Left lung (tissue), 10 donors: Measurements from ENCODE around the gene BCL2L1. TPM values are rescaled to one million over a fixed set of nuclear protein-coding genes. Genes with fewer than 3 reads are reported as not detected.

Experiments used
- ATAC-seq: fragments of 200-7000 bp; cut with Tn5 transposase; one replicate; pipeline ENCODE4 v1.9.1; 2020; ENCODE audit warnings: moderate library complexity
- DNase-seq, 4 donors: peaks; one replicate each; pipeline ENCODE4 v3.0.0-alpha.2; 2013 to 2020
- H3K27ac ChIP-seq, 2 donors: fragments of 200-600 bp; sonication (generic) in 1 of 2; one replicate each; pipeline versions ENCODE4 v1.5.0 to v1.8.0; 2020 to 2021
- H3K27me3 ChIP-seq, 2 donors: fragments of 200-600 bp; sonication (generic) in 1 of 2; one replicate each; pipeline versions ENCODE4 v1.5.0 to v1.8.0; 2020 to 2021
- H3K36me3 ChIP-seq, 2 donors: fragments of 200-600 bp; sonication (generic) in 1 of 2; one replicate each; pipeline versions ENCODE4 v1.5.0 to v1.8.0; 2020 to 2021
- H3K4me1 ChIP-seq, 2 donors: fragments of 200-600 bp; one replicate each; pipeline ENCODE4 v1.8.0; 2021
- H3K4me3 ChIP-seq, 2 donors: fragments of 200-600 bp; sonication (generic) in 1 of 2; one replicate each; pipeline versions ENCODE4 v1.5.0 to v1.8.0; 2020 to 2021; ENCODE audit warnings: mild to moderate bottlenecking in 1 of 2
- H3K9me3 ChIP-seq, 2 donors: fragments of 200-600 bp; sonication (generic) in 1 of 2; one replicate each; pipeline versions ENCODE4 v1.5.0 to v1.8.0; 2020 to 2021
- CTCF ChIP-seq, 2 donors: fragments of 200-600 bp; sonication (generic) in 1 of 2; IDR thresholded peaks; one replicate each; pipeline versions ENCODE4 v1.5.0 to v1.8.0; 2021; ENCODE audit warnings: antibody characterized with exemption in 2 of 2
- intact Hi-C, 2 donors: fragments of 100-400 bp; cut with DNase I; formaldehyde crosslinking; loops; one replicate each; pipeline versions ENCODE4 v1.11.2 to v1.14.2; 2022
- polyA plus RNA-seq, 6 donors: library from polyadenylated mRNA; unstranded; fragments of 120-200 nt; gene quantifications; one replicate each; pipeline ENCODE4 v1.2.1, GENCODE V29; 2013; ENCODE audit not compliant: insufficient read length in 6 of 6
- total RNA-seq, 2 donors: library from RNA; stranded (reverse); fragmentation: NEBNext Ultra II Directional; extraction: Animal tissue kit (Norgen Biotek cat#: 25700); gene quantifications; one replicate each; pipeline ENCODE4 v1.2.1, GENCODE V29; 2021
- donor health status: DM: no; HTN: yes; CAD: no.
- donor health status: DM: no; HTN: no; CAD: no.

BCL2L1 gene
- total and polyA plus RNA-seq, 8 donors = 43.3 to 181 (median 56.7) TPM

DNA sequence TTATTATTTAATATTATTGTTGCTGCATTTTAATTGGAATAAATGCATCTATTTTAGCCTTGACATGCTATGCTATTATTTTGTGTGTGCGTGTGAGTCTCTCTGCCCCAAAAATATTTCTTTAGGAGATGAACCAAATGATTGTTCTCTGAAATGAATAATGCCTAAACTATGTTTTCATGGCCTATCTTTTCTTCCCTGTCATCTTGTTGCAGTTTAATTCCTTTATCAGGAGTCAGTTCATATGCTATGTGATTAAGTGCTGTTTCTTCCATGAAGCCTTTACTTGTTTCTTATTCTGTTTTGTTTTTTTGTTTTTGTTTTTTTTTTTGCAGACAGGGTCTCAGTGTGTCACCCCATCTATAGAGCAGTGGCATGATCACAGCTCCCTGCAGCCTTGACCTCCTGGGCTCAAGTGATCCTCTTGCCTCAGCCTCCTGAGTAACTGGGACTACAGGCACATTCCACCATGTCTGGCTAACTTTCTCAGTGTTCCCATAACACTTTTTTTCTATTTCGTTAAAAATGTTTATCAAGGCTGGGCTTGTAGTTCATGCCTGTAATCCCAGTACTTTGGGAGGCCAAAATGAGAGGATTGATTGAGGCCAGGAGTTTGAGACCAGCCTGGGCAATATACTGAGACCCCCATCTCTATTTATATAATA is 42.1 kb upstream of the BCL2L1 start:
- H3K9me3 ChIP-seq = no peaks in the 10 kb centered on the region
- H3K4me1 ChIP-seq = no peaks in the 10 kb centered on the region
- no peak for DNase-seq
- no peak overlapping the region for H3K27ac ChIP-seq
- no peak for TF ChIP-seq CTCF (IDR thresholded peaks at IDR 0.05)
- no peaks in the 10 kb centered on the region for H3K27me3 ChIP-seq
- intact Hi-C loops = no loop called here
- no peak for ATAC-seq
- no peaks in the 10 kb centered on the region for H3K36me3 ChIP-seq
- H3K4me3 ChIP-seq = no peak overlapping the region

DNA sequence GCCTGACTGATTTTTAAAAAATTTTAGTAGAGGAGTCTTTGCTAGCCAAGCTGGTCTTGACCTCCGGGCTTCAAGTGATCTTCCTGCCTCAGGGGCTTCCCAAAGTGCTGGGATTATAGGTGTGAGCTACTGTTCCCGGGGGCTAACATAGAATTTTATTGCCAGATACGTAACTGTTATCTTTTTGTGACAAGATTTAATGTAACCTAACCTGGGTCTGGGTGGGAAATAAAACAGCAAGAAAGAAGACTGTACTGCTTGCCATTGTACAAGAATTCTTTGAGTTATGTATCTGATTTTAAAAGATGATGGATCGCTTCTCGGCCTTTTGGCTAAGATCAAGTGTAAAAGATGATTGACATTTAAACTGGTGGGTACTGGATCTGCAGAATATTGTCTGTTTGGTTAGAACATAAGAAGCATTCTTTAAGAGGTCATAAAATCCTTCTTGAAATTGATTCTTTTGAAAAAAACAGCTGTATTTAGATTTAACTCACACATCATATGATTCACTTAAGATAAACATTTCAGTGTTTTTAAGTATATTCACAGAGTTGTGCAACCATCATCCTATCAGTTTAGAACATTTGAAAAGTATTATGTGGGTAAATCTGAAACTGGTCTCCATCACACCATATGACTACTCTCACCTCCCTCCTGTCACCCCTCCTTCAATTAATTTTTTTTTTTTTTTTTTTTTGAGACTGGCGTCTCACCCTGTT is 38.0 kb upstream of the BCL2L1 start:
- H3K36me3 ChIP-seq = no peaks in the 10 kb centered on the region
- ATAC-seq (peak; percentile 53), DNase-seq (peak in 2 of 4 donors; percentile 60 to 72)
- intact Hi-C loops = no loop called here
- H3K4me1 ChIP-seq = no peaks in the 10 kb centered on the region
- no peak for TF ChIP-seq CTCF (IDR thresholded peaks at IDR 0.05)
- no peak overlapping the region for H3K4me3 ChIP-seq
- no peaks in the 10 kb centered on the region for H3K27me3 ChIP-seq
- H3K9me3 ChIP-seq = no peaks in the 10 kb centered on the region
- no peak overlapping the region for H3K27ac ChIP-seq

GRCh38 chr20:31759836-31760518 is 37.3 kb upstream of the BCL2L1 start:
- TF ChIP-seq CTCF (IDR thresholded peaks at IDR 0.05) = no peak
- H3K27ac ChIP-seq = no peak overlapping the region
- no peaks in the 10 kb centered on the region for H3K27me3 ChIP-seq
- DNase-seq (peak in 1 of 4 donors; percentile 25), ATAC-seq (peak; percentile 34)
- H3K9me3 ChIP-seq = no peaks in the 10 kb centered on the region
- H3K36me3 ChIP-seq = no peaks in the 10 kb centered on the region
- intact Hi-C loops = no loop called here
- H3K4me1 ChIP-seq = no peaks in the 10 kb centered on the region
- H3K4me3 ChIP-seq = no peak overlapping the region

DNA sequence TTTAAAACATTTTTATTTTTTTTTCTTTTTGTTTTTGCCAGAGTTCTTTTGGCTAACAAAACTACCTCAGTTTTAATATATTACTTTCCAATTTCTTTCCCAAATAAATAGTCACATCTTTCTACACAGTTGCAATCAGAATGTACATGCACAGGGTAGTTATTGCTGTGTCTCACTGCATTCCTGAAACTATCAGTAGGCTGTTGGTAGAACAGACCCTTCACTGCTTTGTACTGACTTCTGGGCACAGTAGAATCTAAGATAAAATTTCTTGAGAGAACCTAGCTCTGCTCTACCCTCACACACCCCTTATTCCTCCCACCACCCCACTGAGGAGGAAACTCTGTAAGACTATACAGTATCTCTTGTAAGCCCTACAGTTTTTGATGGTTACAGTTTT is 36.3 kb upstream of the BCL2L1 start:
- no peak for TF ChIP-seq CTCF (IDR thresholded peaks at IDR 0.05)
- DNase-seq (no peak), ATAC-seq (no peak)
- peak overlapping the region in 1 of 2 donors; percentile 3 for H3K27ac ChIP-seq
- H3K27me3 ChIP-seq = no peaks in the 10 kb centered on the region
- no peaks in the 10 kb centered on the region for H3K9me3 ChIP-seq
- H3K36me3 ChIP-seq = no peaks in the 10 kb centered on the region
- no peak overlapping the region for H3K4me3 ChIP-seq
- intact Hi-C loops = no loop called here
- no peaks in the 10 kb centered on the region for H3K4me1 ChIP-seq

DNA sequence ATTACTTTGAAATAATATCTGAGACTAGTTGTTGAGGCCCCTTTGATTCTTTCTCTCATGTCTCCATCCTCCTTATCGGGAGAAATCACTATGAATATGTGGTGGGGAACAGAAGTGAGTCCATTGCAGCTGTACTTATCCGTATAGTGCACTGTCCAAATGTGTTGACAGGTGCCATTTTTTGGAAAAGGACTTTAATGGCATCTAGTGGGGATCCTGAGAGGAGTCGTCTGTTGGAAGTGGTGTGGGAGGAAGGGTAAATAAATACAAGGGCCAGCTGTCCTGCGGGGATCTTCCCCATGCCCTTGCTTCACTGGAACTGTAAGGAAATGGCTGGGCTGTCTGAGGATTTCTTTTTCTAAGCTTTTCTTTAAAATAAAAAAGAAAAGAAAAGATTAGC is 35.9 kb upstream of the BCL2L1 start:
- H3K27ac ChIP-seq = no peak overlapping the region
- no peak for DNase-seq
- intact Hi-C loops = no loop called here

More for the DNA sequence above, 35.9 kb upstream of the BCL2L1 start:
- ATAC-seq = no peak
- no peak for TF ChIP-seq CTCF (IDR thresholded peaks at IDR 0.05)
- no peaks in the 10 kb centered on the region for H3K9me3 ChIP-seq
- no peak overlapping the region for H3K4me3 ChIP-seq
- no peaks in the 10 kb centered on the region for H3K27me3 ChIP-seq
- H3K4me1 ChIP-seq = no peaks in the 10 kb centered on the region
- H3K36me3 ChIP-seq = no peaks in the 10 kb centered on the region
